Measurements from ENCODE around the gene BAHCC1.
A peak's percentile ranks its signal among the peaks of the same experiment; 100 is the strongest.

DNA sequence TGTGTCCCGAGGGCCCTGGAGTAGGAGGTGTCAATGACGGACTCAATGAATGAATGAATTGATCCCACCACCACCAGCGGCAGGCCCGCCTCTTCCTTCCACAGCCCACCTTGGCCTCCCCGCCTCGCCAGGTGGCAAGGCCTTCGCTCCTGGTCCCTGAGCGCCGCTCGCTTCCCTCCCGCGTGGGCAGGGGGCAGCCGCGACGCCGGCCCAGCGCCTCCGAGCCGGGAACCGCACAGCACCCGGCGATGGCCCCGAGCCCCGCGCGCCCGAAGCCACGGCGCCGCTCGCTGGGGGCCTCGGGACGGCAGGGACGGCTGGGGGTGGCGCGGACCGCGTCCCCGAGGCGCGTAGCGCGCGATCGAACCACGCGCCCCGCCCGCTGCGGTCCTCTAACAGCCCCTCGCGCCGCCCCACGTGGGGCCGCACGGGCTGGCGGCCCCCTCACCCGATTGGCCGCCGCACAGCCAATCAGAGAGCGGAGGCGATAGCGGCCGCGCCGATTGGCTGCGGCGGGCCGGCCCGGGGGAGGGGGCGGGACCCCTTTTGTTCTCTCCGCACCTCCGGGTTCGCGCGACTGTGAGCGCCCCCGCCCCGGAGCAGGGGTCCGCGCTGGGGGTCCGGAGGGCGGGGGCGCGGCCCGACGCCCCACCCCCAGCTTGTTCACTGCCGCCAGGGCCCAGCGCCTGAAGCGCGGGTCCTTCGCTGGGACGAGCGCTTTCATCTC, 86.0 kb downstream of the BAHCC1 start:
- TF ChIP-seq NFIC (IDR thresholded peaks at IDR 0.05), result no peak
- peak; percentile 59 for TF ChIP-seq USF1 (IDR thresholded peaks at IDR 0.05)
- no peak for TF ChIP-seq FOXM1 (IDR thresholded peaks at IDR 0.05; ENCODE audit: borderline replicate concordance, low read depth)
- no peak for TF ChIP-seq REST (IDR thresholded peaks at IDR 0.05; ENCODE audit: low read depth)
- no peak for TF ChIP-seq YY1 (IDR thresholded peaks at IDR 0.05; ENCODE audit: low read depth)
